HG03045 (cell line): ENCODE measurements around the gene TBC1D17.
"Not testable (repeated sequence)": the region's sequence is repeated elsewhere in the genome, so short reads cannot be mapped to it uniquely, and the experiment has no call there.

ENCODE experiments used
- ATAC-seq: cut with Tn5 transposase; IDR thresholded peaks from one replicate; pipeline ENCODE4 v1.9.1; 2021; ENCODE audit warnings: mild to moderate bottlenecking, moderate library complexity; ENCODE audit not compliant: unreplicated experiment

The TBC1D17 gene

GRCh38 chr19:49916839-49917733 is 39.6 kb downstream of the TBC1D17 start:
- no peak for ATAC-seq

GRCh38 chr19:49918089-49918488 is 40.6 kb downstream of the TBC1D17 start:
- ATAC-seq = no peak

GRCh38 chr19:49920624-49921363 is 43.3 kb downstream of the TBC1D17 start:
- ATAC-seq = no peak

- ATAC-seq = no peak
These were observed 44.6 kb downstream of the TBC1D17 start for GRCh38 chr19:49921871-49922795.

- ATAC-seq = no peak
These were observed 45.8 kb downstream of the TBC1D17 start for GRCh38 chr19:49923055-49924003.

- ATAC-seq = no peak
These were observed 46.7 kb downstream of the TBC1D17 start for GRCh38 chr19:49924004-49924880.

- not testable (repeated sequence) for ATAC-seq
These were observed 47.3 kb downstream of the TBC1D17 start for GRCh38 chr19:49924881-49925210.

- ATAC-seq = no peak
These were observed 48.0 kb downstream of the TBC1D17 start for GRCh38 chr19:49925486-49925885.

GRCh38 chr19:49926515-49926914 is 49.0 kb downstream of the TBC1D17 start:
- ATAC-seq = no peak

- ATAC-seq = no peak
These were observed 50.2 kb downstream of the TBC1D17 start for GRCh38 chr19:49927526-49928264.

GRCh38 chr19:49929121-49929610 is 51.7 kb downstream of the TBC1D17 start, which contains the start of the genes ATF5 and NUP62:
Gene ATF5 (plus strand): TSS chr19:49929205. CDS start chr19:49930851, 1,646 bp downstream.
Gene NUP62 (minus strand): TSS chr19:49929504. CDS start chr19:49909807, 19,697 bp downstream.
- peak; percentile 44 for ATAC-seq

GRCh38 chr19:49929611-49930482 is 52.3 kb downstream of the TBC1D17 start:
- ATAC-seq = peak; percentile 65

- ATAC-seq = no peak
These were observed 53.0 kb downstream of the TBC1D17 start for GRCh38 chr19:49930483-49931011.

- ATAC-seq = no peak
These were observed 54.0 kb downstream of the TBC1D17 start for GRCh38 chr19:49931293-49932040.

- no peak for ATAC-seq
These were observed 54.5 kb downstream of the TBC1D17 start for GRCh38 chr19:49932041-49932451.

GRCh38 chr19:49932731-49933131 is 55.2 kb downstream of the TBC1D17 start:
- ATAC-seq = no peak
